Glutamatergic neuron (in vitro differentiated cells): ENCODE results near the gene TEX13D. TPM values are rescaled to one million over a fixed set of nuclear protein-coding genes. Genes with fewer than 3 reads are reported as not detected.

Experiments used
- DNase-seq: peaks from one replicate; pipeline ENCODE4 v3.0.0; 2022
- H3K27ac Mint-ChIP-seq: one replicate; pipeline ENCODE4 v1.8.0; 2020; ENCODE audit warnings: mild to moderate bottlenecking, mixed read lengths, inconsistent platforms; ENCODE audit not compliant: unreplicated experiment
- H3K27me3 Mint-ChIP-seq: one replicate; pipeline ENCODE4 v1.8.0; 2020; ENCODE audit warnings: mild to moderate bottlenecking, moderate library complexity, mixed read lengths, inconsistent platforms; ENCODE audit not compliant: unreplicated experiment
- H3K36me3 Mint-ChIP-seq: one replicate; pipeline ENCODE4 v1.8.0; 2020; ENCODE audit warnings: mild to moderate bottlenecking, mixed read lengths, inconsistent platforms; ENCODE audit not compliant: unreplicated experiment
- H3K4me1 Mint-ChIP-seq: one replicate; pipeline ENCODE4 v1.8.0; 2020; ENCODE audit warnings: mild to moderate bottlenecking, low read depth, mixed read lengths, inconsistent platforms; ENCODE audit not compliant: unreplicated experiment
- H3K4me3 Mint-ChIP-seq: one replicate; pipeline ENCODE4 v1.8.0; 2020; ENCODE audit warnings: mild to moderate bottlenecking, mixed read lengths, inconsistent platforms; ENCODE audit not compliant: unreplicated experiment
- H3K9me3 Mint-ChIP-seq: one replicate; pipeline ENCODE4 v1.8.0; 2020; ENCODE audit warnings: mild to moderate bottlenecking, moderate library complexity, mixed read lengths, inconsistent platforms; ENCODE audit not compliant: unreplicated experiment
- total RNA-seq: library from RNA; stranded (reverse); fragmentation: NEBNext Ultra II Directional; extraction: Animal tissue kit (Norgen Biotek cat#: 25700); gene quantifications from one replicate; pipeline ENCODE4 v1.2.1, GENCODE V29; 2021; ENCODE audit not compliant: unreplicated experiment
- TF ChIP-seq, protein P1 (sequence below): fragments of 200-600 bp; sonication (generic); IDR thresholded peaks from one replicate; pipeline ENCODE4 v1.5.0; 2021; ENCODE audit not compliant: partially characterized antibody, unreplicated experiment

TEX13D gene
- total RNA-seq, 1 donor from 2014 or later, result not detected

DNA sequence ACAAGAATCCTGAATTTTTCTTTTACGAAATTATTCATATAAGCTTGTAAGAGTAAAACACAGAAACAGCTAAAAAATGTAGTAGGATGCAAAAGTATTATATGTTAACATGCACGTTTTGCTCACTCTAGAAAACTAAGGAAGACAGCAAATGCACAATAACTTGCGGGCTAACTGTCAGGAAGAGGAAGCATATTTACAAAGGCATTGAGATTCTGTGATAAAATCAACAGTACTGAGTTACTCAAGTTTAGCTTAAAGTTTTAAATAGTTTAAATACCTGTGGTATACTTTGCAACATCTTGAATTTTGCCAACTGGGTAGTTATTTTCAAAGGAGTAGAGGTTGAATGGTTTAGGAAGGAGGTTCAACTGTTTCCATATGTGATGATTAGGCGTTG lies 50.9 kb downstream of the TEX13D start:
- Mint-ChIP-seq H3K27me3 (no peaks in the 10 kb centered on the region), H3K4me1 (peaks cover 15% of the 10 kb centered on the region)

DNA sequence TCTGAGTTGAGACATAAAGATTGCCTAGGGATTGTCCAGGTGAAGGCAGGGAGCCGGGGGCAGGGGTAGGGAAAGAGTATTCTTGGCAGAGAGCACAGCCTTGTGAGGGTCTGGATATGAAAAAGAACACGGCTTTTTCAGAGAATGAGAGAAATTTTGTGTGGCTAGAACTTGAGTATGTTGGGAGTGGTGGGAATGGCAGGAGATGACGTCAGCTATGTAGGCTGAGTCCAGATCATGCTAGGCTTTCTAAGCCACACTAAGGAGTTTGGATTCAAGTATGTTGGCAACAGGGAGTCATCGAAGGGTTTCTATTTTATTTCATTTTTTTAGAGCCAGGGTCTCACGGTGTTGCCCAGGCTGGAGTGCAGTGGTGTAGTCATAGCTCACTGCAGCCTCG lies 53.9 kb downstream of the TEX13D start:
- DNase-seq, result no peak
- TF ChIP-seq, protein P1, sequence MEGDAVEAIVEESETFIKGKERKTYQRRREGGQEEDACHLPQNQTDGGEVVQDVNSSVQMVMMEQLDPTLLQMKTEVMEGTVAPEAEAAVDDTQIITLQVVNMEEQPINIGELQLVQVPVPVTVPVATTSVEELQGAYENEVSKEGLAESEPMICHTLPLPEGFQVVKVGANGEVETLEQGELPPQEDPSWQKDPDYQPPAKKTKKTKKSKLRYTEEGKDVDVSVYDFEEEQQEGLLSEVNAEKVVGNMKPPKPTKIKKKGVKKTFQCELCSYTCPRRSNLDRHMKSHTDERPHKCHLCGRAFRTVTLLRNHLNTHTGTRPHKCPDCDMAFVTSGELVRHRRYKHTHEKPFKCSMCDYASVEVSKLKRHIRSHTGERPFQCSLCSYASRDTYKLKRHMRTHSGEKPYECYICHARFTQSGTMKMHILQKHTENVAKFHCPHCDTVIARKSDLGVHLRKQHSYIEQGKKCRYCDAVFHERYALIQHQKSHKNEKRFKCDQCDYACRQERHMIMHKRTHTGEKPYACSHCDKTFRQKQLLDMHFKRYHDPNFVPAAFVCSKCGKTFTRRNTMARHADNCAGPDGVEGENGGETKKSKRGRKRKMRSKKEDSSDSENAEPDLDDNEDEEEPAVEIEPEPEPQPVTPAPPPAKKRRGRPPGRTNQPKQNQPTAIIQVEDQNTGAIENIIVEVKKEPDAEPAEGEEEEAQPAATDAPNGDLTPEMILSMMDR, result no peak
- Mint-ChIP-seq H3K4me1 (peaks cover 9% of the 10 kb centered on the region), H3K27me3 (no peaks in the 10 kb centered on the region), H3K36me3 (no peaks in the 10 kb centered on the region), H3K9me3 (no peaks in the 10 kb centered on the region), H3K4me3 (no peak overlapping the region), H3K27ac (no peak overlapping the region)

More for the DNA sequence above, 50.9 kb downstream of the TEX13D start:
- no peak for DNase-seq
- TF ChIP-seq, protein P1, result no peak
- H3K36me3 Mint-ChIP-seq, result no peaks in the 10 kb centered on the region
- H3K4me3 Mint-ChIP-seq, result no peak overlapping the region
- H3K9me3 Mint-ChIP-seq, result no peaks in the 10 kb centered on the region
- no peak overlapping the region for H3K27ac Mint-ChIP-seq

Other genes with a start within 250 kb of the TEX13D start
- not detected for gene SH2D1A, start 13.9 kb downstream of the TEX13D start, total RNA-seq